ENCODE results near the gene ZNF483.
"Not testable (repeated sequence)": the region's sequence is repeated elsewhere in the genome, so short reads cannot be mapped to it uniquely, and the experiment has no call there.

The ZNF483 gene

GRCh38 chr9:111525056-111525977 lies at the start of gene ZNF483:
Gene ZNF483 (plus strand): TSS chr9:111525179. CDS start chr9:111527396, 2,217 bp downstream.
- peak; percentile 71 for DNase-seq (ENCODE audit: low spot score)

DNA sequence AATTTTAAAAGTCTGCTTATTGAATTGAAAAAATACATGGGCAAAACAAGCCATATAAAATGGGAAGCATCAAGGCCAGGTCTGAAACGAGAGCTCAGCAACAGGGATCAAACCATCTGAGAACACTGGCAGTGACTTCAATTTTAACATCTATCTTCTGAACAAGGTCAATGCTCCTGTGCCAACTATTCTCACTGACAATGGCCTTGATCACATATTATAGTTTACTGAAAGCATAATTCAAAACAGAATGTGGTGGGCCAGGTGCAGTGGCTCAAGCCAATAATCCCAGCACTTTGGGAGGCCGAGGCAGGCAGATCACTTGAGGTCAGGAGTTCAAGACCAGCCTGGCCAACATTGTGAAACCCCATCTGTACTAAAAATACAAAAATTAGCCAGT lies 49.8 kb upstream of the ZNF483 start:
- DNase-seq (ENCODE audit: low spot score), result no peak

GRCh38 chr9:111477677-111478076 lies 47.3 kb upstream of the ZNF483 start:
- DNase-seq (ENCODE audit: low spot score), result no peak

DNA sequence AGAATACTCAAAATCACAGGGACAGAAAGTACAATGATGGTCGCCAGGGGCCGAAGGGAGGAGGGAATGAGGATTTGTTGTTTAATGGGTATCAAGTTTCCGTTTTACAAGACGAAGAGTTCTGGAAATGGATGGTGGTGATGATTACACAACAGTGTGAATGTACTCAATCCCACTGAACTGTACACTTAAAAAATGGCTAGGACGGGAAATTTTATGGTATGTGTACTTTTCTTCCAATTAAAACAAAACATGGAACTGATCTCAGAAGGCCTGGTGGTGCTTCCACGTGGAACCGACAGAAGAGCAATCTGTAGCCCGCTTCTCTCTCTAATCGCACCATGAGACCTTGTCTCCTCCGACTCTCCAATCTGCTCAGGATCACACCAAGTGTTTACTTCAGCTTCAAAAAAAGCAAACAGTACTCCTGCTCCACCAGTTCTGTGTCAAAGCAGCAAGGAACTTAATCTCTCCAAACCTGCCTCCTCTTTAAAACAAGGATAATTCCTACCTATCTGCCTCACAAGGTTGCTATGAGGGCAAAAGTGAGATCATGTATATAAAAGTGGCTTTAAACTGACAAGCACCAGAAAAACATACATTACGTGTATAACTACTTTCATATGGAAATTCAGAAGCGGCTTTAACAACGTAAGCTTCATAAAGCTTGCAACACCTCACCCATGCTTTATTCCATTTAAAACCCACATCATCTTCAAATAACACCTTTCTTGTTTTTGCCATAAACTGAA lies 42.9 kb upstream of the ZNF483 start:
- no peak for DNase-seq (ENCODE audit: low spot score)

DNA sequence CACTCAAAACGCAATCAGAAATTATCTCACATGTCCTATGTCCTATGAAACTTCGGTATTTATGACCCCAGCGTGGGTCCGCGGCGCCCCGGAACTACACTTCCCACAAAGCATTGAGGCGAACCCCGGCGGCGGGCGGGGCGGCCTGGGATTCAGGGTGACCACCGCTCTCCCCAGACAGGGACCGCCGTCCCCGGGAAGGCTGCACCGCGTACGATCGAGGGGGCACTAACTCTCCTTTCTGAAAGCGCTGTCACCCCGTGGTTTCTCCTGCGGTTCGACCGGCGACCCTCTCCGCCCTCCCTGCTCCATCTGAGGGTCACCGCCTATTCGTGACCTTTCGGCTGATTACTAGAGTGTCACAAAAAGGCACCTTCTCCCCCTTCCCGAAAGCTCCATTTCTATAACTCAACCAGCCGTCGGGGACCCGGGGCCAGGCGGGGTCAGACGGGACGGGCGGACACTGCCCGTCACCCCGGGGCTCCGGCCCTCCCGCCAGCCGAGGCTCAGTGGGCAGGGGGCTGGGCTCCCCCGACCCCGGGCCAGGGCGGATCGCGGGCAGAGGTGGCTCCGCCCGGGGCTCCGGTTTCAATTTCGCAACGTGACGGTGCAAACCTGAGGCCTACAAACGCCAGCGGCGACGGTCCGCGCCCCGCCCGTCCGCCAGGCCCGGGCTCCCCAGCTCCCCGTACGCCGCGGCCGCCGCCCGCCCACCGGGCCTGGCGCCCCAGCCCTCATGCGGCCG lies 42.1 kb upstream of the ZNF483 start:
- peak; percentile 49 for DNase-seq (ENCODE audit: low spot score)

GRCh38 chr9:111483439-111483857 lies 41.5 kb upstream of the ZNF483 start:
- peak; percentile 51 for DNase-seq (ENCODE audit: low spot score)

DNA sequence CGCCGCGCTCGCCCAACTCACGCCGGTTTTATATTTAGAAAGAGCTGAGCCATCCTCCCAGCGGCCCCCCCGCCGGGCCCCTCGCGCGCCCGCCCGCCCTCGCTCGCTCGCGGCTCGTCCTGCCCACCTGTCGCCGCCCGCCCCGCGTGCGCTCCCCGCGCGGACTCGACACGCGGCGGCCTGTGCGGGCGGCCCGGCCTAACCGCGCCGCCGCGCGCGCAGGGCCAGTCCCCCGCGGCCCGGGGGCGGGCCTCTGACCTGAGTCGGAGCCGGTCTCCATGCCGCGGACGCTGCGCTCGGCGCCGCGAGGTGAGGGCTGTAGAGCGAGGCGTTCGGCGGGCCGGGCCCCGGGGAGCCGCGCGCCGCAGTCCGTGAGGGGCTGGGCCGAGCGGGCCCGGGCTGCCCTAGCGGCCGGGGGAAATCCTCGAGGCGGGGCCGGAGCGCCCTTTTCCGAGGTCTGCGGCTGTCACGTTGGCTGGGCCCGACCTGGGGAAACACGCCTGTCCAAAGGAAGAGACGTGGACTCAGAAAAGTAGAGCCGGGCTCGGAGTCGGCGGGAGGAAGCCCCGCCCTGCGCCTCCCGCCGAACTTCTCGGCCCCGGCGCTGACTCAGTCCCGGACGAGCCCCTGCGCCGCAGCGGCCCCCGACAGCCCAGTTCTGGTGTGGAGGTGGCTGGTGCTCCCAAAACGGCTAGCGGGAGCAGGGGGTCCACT lies 41.0 kb upstream of the ZNF483 start, which contains the start of gene ECPAS:
Gene ECPAS (minus strand): TSS at position 526 of the 714 bp plus-strand sequence. CDS start 11,465 bp downstream, outside the sequence.
- peak; percentile 50 for DNase-seq (ENCODE audit: low spot score)

DNA sequence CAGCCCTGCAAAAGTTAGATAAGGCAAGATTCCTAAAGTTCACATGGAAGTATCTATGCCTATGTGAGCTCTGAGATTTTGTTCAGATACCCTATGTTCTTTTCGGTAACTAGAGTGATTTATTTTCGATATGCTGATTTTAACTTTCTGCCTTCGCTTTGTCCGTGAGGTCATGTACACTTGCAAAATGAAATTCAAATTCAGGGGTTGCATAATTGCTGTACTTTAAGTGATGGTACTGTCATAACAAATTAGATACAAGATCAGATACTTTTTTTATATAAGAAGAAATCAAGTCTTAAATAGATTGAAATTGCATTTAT lies 40.4 kb upstream of the ZNF483 start:
- DNase-seq (ENCODE audit: low spot score), result no peak

DNA sequence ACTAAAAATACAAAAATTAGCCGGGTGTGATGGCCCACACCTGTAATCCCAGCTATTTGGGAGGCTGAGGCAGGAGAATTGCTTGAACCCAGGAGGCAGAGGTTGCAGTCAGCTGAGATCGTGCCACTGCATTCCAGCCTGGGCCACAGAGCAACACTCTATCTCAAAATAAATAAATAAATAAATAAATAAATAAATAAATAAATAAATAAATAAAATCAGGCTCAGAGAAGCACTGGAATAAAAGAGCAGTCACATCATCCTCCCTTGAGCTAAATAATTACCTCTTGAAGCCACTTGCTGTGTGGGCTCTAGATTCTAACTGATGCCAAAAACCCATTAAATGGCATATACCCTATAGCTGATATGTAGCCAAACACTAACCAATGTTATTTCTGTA lies 27.8 kb upstream of the ZNF483 start:
- DNase-seq (ENCODE audit: low spot score), result not testable (repeated sequence)

GRCh38 chr9:111501005-111501562 lies 23.9 kb upstream of the ZNF483 start:
- no peak for DNase-seq (ENCODE audit: low spot score)

- DNase-seq (ENCODE audit: low spot score), result no peak
Measured at GRCh38 chr9:111501648-111502047, 23.3 kb upstream of the ZNF483 start.

GRCh38 chr9:111502506-111502905 lies 22.5 kb upstream of the ZNF483 start:
- DNase-seq (ENCODE audit: low spot score), result no peak

- DNase-seq (ENCODE audit: low spot score), result not testable (repeated sequence)
Measured at GRCh38 chr9:111511581-111511980, 13.4 kb upstream of the ZNF483 start.

- no peak for DNase-seq (ENCODE audit: low spot score)
Measured at GRCh38 chr9:111514967-111515366, 10.0 kb upstream of the ZNF483 start.

DNA sequence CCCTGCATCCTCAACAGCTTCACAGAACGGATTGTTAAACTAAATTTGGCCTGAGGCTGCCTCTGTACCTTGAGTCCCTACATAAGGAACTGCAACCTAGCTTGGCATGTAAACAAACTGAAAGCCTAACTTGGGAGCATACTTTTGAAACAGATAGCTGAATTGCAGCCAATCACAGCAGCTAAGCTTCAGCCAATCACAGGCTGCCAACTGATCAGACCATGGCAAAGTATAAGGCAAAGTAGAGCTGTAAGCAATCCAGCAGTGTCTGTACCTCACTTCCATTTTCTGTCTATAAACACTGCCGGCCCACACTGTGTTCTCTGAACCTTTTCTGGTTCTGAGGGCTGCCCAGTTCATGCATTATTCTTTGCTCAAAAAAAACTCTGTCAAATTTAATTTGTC lies 8.9 kb upstream of the ZNF483 start:
- no peak for DNase-seq (ENCODE audit: low spot score)

DNA sequence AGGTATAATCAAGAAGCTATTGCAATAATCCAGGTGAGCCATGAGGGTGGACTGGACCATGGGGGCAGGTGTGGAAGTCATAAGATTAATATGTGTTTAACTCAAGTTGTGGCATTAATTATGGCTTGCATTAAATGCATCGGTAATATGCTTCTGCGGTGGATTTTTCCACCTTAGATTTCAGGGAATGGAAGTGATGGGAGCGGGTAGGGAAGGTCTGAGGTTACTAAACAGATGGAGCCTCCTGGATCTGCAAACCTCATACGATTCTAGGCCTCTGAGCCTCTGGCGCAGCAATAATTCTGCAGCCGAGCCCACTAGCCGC lies 286 bp upstream of the ZNF483 start:
- no peak for DNase-seq (ENCODE audit: low spot score)

DNA sequence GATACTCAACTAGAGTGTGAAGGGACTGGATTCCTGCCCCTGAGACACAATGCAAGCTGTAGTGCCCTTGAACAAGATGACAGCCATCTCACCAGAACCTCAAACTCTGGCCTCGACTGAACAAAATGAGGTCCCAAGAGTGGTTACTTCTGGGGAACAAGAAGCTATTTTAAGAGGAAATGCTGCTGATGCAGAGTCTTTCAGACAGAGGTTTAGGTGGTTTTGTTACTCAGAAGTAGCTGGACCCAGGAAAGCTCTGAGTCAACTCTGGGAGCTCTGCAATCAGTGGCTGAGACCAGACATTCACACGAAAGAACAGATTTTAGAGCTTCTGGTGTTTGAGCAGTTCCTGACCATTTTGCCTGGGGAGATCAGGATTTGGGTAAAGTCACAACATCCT lies 2.4 kb downstream of the ZNF483 start:
- no peak for DNase-seq (ENCODE audit: low spot score)

DNA sequence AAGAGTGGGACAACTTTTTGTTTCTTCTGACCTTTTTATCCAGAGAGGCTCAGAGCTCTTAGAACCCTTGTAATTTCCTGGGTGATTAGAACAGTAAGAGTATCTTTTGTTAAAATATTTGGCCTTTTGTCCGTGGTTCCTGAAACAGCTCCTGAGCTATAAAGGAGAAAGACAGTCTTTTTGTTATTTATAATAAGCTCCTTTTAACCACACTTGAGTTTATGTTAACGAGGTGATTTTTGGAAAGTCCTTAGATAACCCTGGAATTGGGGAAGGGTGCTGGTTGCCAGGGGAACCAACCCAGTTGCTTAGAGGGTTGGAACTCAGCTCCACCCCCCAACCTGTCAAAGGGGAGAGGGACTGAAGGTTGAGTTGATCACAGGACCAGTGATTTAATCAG lies 4.8 kb downstream of the ZNF483 start:
- DNase-seq (ENCODE audit: low spot score), result no peak

DNA sequence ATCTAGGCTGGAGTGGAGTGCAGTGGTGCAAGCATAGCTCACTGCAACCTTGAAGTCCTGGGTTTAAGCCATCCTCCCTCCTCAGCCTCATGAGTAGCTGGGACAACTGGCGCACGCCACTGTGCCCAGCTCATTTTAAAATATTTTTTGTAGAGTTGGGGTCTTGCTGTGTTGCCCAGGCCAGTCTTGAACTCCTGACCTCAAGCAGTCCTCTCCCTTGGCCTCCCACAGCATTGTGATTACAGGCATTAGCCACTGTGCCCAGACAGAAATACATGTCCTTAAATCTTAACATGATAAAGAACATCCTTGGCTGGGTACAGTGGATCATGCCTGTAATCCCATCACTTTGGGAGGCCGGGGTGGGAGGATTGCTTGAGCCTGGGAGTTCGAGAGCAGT lies 6.7 kb downstream of the ZNF483 start:
- no peak for DNase-seq (ENCODE audit: low spot score)

- DNase-seq (ENCODE audit: low spot score), result no peak
Measured at GRCh38 chr9:111533099-111533790, 8.3 kb downstream of the ZNF483 start.

Measured in CD4-positive, alpha-beta T cell treated with Interleukin-15 for 4 hours (primary cell).